Common myeloid progenitor, CD34-positive (primary cell): ENCODE data around the gene GALK2.

ENCODE experiments used
- CTCF ChIA-PET: fragments of 350-600 bp; sonication (Branson Sonifier 250); formaldehyde crosslinking; loops from one replicate; lab custom pipeline; 2021; ENCODE audit warnings: antibody characterized with exemption; lab: Charles Lee
- POLR2A ChIA-PET: fragments of 350-600 bp; sonication (Branson Sonifier 250); formaldehyde crosslinking; loops from one replicate; lab custom pipeline; 2021; ENCODE audit warnings: antibody characterized with exemption; lab: Charles Lee
- DNase-seq, 3 donors: peaks; one replicate each; pipeline versions ENCODE4 v3.0.0 to v3.0.0-alpha.2; 2013
- H3K27ac ChIP-seq, 2 experiments: 1 replicate in 1 of 2; 2 replicates in 1 of 2; pipeline ENCODE4 v1.7.0; 2013; ENCODE audit warnings: inconsistent platforms in 2 of 2, low read length in 2 of 2, mild to moderate bottlenecking in 2 of 2, low read depth in 1 of 2, moderate library complexity in 1 of 2; ENCODE audit not compliant: severe bottlenecking in 2 of 2, insufficient read depth in 1 of 2, poor library complexity in 1 of 2
- H3K27me3 ChIP-seq, 5 experiments: replicated peaks in 2 of 5; 1 replicate in 3 of 5; 2 replicates in 2 of 5; pipeline versions ENCODE4 v1.6.1 to v1.7.0; 2013; ENCODE audit warnings: low read length in 4 of 5, mild to moderate bottlenecking in 2 of 5, moderate library complexity in 2 of 5, inconsistent platforms in 1 of 5; ENCODE audit not compliant: insufficient read depth in 5 of 5, control insufficient read depth in 4 of 5
- H3K36me3 ChIP-seq, 4 experiments: 1 replicate in 2 of 4; 2 replicates in 2 of 4; pipeline versions ENCODE4 v1.6.1 to v1.7.0; 2013; ENCODE audit warnings: low read length in 3 of 4, control low read depth in 1 of 4, mild to moderate bottlenecking in 1 of 4; ENCODE audit not compliant: control insufficient read depth in 4 of 4, insufficient read depth in 4 of 4
- H3K4me1 ChIP-seq, 4 experiments: 1 replicate in 3 of 4; 2 replicates in 1 of 4; pipeline versions ENCODE4 v1.6.1 to v1.7.1; 2013; ENCODE audit warnings: low read length in 3 of 4, mild to moderate bottlenecking in 3 of 4, control low read depth in 1 of 4, inconsistent platforms in 1 of 4, moderate library complexity in 1 of 4; ENCODE audit not compliant: control insufficient read depth in 4 of 4, insufficient read depth in 4 of 4; ENCODE audit errors: control extremely low read depth in 1 of 4
- H3K4me3 ChIP-seq, 7 experiments: 1 replicate in 4 of 7; 2 replicates in 3 of 7; pipeline versions ENCODE4 v1.5.1 to v1.7.0; 2013; ENCODE audit warnings: mild to moderate bottlenecking in 7 of 7, low read length in 6 of 7, moderate library complexity in 6 of 7, inconsistent platforms in 2 of 7, low read depth in 2 of 7, control low read depth in 1 of 7; ENCODE audit not compliant: insufficient read depth in 4 of 7, control insufficient read depth in 1 of 7; ENCODE audit errors: extremely low read depth in 1 of 7
- H3K9me3 ChIP-seq, 5 experiments: 1 replicate in 4 of 5; 2 replicates in 1 of 5; pipeline versions ENCODE4 v1.6.1 to v1.7.1; 2013; ENCODE audit warnings: low read length in 4 of 5, mild to moderate bottlenecking in 2 of 5, inconsistent platforms in 1 of 5, low read depth in 1 of 5, moderate library complexity in 1 of 5; ENCODE audit not compliant: control insufficient read depth in 4 of 5, insufficient read depth in 2 of 5; ENCODE audit errors: control extremely low read depth in 1 of 5
- WGBS: methylation state at CpG from one replicate; pipeline ENCODE4 v1.1.5; 2013; ENCODE audit not compliant: insufficient coverage; 5-methylcytosine and 5-hydroxymethylcytosine counted together

Gene GALK2

DNA sequence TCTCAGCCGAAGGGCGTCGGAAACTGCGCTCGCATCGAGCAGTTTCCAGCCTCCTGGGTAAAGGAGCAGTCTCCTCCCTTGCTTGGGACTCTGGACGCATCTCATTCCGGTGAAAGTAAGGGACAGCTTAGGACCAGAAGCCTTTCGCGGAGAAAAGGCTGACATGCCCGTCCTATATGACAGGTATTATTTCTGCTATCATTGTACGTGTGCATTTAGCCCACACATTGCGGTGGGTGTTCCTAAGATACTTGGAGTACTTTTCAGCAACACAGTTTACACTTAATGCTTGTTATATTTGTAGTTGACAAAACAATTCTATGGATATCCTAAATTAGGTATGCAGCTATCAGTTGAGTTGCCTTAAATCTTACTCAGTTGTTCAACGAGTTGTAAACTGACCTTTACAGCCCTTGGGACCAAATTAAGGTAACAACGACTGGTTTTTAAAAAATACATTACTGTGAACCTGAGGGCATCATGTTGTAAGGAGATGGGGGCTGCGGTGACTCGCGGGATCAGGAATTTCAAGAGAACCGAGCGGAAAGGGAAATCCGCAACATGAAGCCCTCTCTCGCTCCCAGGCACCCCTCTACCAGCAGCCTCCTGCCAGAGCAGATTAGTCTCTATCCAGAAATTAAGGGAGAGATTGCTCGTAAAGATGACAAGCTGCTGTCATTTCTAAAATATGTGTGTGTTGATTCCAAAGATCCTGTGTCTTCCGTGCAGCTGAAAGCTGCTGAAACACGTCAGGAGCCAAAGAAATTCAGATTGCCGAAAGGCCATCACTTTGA lies 14.0 kb upstream of the GALK2 start:
- Histone ChIP-seq H3K36me3 (no peaks in the 10 kb centered on the region), H3K4me3 (peak overlapping the region; percentile 83 to 99 (median 94)), H3K27me3 (no peaks in the 10 kb centered on the region), H3K4me1 (peaks cover 6 to 29% (median 22%) of the 10 kb centered on the region in 4 experiments), H3K9me3 (no peaks in the 10 kb centered on the region), H3K27ac (peak overlapping the region; percentile 90 to 96)
- peak in 2 of 3 donors; percentile 8 to 12 for DNase-seq
- 0% methylated on average over 8 of the region's 26 CpGs for WGBS
- ChIA-PET POLR2A (interaction anchor here (0.7 to 1.1 kb wide), 2 partner anchors 14 to 27 kb away, joined by 3 to 9 read pairs; partner anchors contain the start of gene GALK2), CTCF (interaction anchor here (0.8 to 2.5 kb wide), 6 partner anchors 10 to 109 kb away, joined by 3 to 15 read pairs (median 4); partner anchors contain the start of gene GALK2)

DNA sequence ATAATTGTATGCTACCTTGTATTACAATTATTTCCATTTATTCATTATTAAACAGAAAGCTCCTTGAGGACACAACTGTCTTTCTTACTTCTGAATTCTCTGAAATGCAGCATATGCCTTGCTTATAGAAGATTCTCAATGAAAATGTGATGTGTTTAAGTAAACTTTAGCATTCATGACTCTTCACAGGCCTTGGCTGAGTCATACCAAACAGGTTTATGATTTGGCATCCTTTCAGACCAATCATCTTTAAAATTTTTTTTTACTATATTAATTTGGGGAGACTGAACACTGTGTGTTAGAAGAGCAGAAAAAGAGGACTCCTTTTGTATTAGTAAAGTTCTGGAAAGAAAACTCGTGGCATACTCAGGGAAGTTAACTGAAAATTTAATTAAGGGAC lies 6.4 kb upstream of the GALK2 start:
- POLR2A ChIA-PET, result no interaction called here

DNA sequence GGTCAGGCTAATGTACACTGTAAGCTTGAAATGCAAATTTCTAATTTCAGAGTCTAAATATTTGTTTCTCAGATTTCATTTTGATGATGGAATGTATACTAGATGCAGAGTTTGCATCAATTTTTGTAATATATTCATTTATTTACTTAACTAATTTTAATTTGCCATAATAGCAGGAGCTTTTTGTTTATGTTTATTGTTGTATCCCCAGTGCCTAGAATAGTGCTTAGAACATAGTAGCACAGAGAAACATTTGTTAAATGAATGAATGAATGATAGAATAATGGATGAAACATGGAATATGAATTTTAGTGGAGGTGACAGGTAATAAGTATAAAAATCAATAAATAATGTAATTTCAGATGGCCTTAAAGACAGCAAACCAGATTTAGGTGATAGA lies 5.2 kb upstream of the GALK2 start:
- Histone ChIP-seq H3K4me3 (no peak overlapping the region), H3K27ac (no peak overlapping the region), H3K27me3 (no peaks in the 10 kb centered on the region), H3K4me1 (peaks cover 0 to 4% (median 4%) of the 10 kb centered on the region in 4 experiments), H3K36me3 (peaks cover 0 to 14% (median 6%) of the 10 kb centered on the region in 4 experiments), H3K9me3 (no peaks in the 10 kb centered on the region)
- ChIA-PET POLR2A (no interaction called here), CTCF (no interaction called here)
- DNase-seq, result no peak

More for the DNA sequence above, 6.4 kb upstream of the GALK2 start:
- Histone ChIP-seq H3K4me3 (no peak overlapping the region), H3K9me3 (no peaks in the 10 kb centered on the region), H3K36me3 (peaks cover 0 to 14% (median 6%) of the 10 kb centered on the region in 4 experiments), H3K27ac (no peak overlapping the region), H3K4me1 (no peaks in the 10 kb centered on the region), H3K27me3 (no peaks in the 10 kb centered on the region)
- no peak for DNase-seq
- CTCF ChIA-PET, result no interaction called here
- no CpG with 5 or more reads among the region's 1 CpG for WGBS

DNA sequence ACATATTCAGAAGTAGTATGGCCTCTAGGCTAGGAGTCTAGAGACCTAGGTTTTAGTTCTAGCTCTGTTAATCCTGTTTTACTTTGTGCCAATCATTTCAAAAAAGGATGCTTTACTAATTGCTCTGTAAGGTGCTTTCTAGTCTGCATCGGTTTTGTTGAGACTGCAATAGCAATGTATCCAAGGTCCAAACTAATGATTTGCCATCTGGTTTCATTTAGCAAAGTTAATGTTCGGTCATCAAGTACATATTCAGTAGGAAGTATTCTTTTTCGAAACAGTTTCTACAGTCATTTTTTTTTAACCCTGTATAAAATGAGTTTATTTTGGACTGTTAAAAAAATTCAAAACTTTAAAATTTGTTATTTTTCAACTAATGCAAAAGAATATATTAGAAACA lies 2.0 kb upstream of the GALK2 start:
- Histone ChIP-seq H3K4me1 (peaks cover 6 to 28% (median 20%) of the 10 kb centered on the region in 4 experiments), H3K4me3 (no peak overlapping the region), H3K27ac (no peak overlapping the region), H3K36me3 (peaks cover 0 to 7% (median 1%) of the 10 kb centered on the region in 4 experiments), H3K27me3 (no peaks in the 10 kb centered on the region), H3K9me3 (no peaks in the 10 kb centered on the region)
- DNase-seq, result no peak
- CTCF ChIA-PET, result no interaction called here
- 100% methylated on average over 1 of the region's 3 CpGs for WGBS
- POLR2A ChIA-PET, result no interaction called here

DNA sequence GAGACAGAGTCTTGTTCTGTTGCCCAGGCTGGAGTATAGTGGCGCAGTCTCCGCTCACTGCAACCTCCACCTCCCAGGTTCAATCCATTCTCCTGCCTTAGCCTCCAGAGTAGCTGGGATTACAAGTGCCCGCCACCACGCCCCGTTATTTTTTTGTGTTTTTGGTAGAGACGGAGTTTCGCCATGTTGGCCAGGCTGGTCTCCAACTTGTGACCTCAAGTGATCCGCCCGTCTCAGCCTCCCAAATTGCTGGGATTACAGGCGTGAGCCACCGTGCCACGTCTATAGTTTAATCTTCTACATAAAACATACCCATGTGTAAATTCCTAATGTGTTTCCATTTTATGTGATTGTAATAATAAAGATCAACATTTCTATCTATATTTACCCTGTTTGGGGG lies 1.7 kb downstream of the GALK2 start:
- H3K27ac ChIP-seq, result peak overlapping the region; percentile 76 to 91
- peaks cover 0 to 2% (median under 1%) of the 10 kb centered on the region in 4 experiments for H3K36me3 ChIP-seq
- peaks cover 6 to 28% (median 20%) of the 10 kb centered on the region in 4 experiments for H3K4me1 ChIP-seq
- H3K4me3 ChIP-seq, result peak overlapping the region in 3 of 7 experiments; percentile 5 to 97 (median 91)
- WGBS, result 100% methylated on average over 2 of the region's 12 CpGs
- H3K9me3 ChIP-seq, result peaks cover 0 to 5% (median 0%) of the 10 kb centered on the region in 5 experiments
- ChIA-PET CTCF (interaction anchor here (0.7 to 1.8 kb wide), 3 partner anchors 15 to 149 kb away, joined by 3 to 6 read pairs (median 3); partner anchors contain the start of gene COPS2), POLR2A (no interaction called here)
- DNase-seq, result no peak
- H3K27me3 ChIP-seq, result no peaks in the 10 kb centered on the region

DNA sequence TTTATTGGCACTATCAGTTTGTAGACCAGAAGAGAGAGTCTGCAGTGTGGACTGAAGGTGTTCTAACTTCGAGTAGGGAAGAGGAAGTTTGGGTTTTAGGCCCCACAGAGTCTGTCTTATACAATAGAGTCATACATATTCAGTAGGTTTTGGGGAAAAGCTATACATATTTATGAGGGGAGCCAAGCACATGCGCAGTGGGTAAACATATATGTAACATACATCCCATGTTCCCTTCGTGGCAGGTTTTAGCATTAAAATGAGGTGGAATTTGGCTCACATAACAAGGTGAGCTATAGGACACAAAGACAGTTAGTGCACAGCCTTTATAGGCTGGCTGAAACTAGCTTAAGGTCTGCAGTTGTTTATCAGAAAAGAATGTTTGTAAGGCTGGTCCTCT lies 4.9 kb downstream of the GALK2 start:
- Histone ChIP-seq H3K27me3 (no peaks in the 10 kb centered on the region), H3K27ac (no peak overlapping the region), H3K4me3 (no peak overlapping the region), H3K36me3 (peaks cover 0 to 2% (median 2%) of the 10 kb centered on the region in 4 experiments), H3K4me1 (peaks cover 6 to 26% (median 16%) of the 10 kb centered on the region in 4 experiments), H3K9me3 (peaks cover 0 to 5% (median 0%) of the 10 kb centered on the region in 5 experiments)
- ChIA-PET CTCF (interaction anchor here (0.9 to 1.8 kb wide), 3 partner anchors 19 to 316 kb away, joined by 3 to 4 read pairs (median 3); partner anchors contain the start of gene COPS2), POLR2A (no interaction called here)
- DNase-seq, result no peak
- WGBS, result no CpG with 5 or more reads among the region's 3 CpGs
